ENCODE data around the gene ITPRID2. TPM values are rescaled to one million over a fixed set of nuclear protein-coding genes. Genes with fewer than 3 reads are reported as not detected.

The ITPRID2 gene
- total and polyA plus RNA-seq, 2 of the 8 experiments (the other 6 are each of a cell fraction or from before 2014, with no cell fraction given) = 1.9 to 12.6 TPM

- H4K5ac ChIP-seq (ENCODE audit: insufficient read length, low read depth, low read length) = no peak overlapping the region
- H2BK12ac ChIP-seq (ENCODE audit: low read depth, low read length) = no peak overlapping the region
- no peak overlapping the region for H2AFZ ChIP-seq (ENCODE audit: low read length)
- no peak overlapping the region for H3K4me2 ChIP-seq (ENCODE audit: insufficient read depth in 1 of 2, low read depth in 2 of 2, low read length in 2 of 2)
- H3K23ac ChIP-seq (ENCODE audit: insufficient read length) = no peak overlapping the region
- ChIA-PET POLR2A (ENCODE audit: partially characterized antibody) (no interaction called here), CTCF (ENCODE audit: partially characterized antibody) (interaction anchor here (1.3 kb wide), 1 partner anchor 136 kb away, joined by 4 read pairs; no protein-coding TSS in a partner anchor)
- H2BK5ac ChIP-seq (ENCODE audit: low read depth, low read length) = no peak overlapping the region
- H3K23me2 ChIP-seq (ENCODE audit: low read depth, low read length) = no peaks in the 10 kb centered on the region
- H3K9ac ChIP-seq (replicated peaks in 1 of 4; ENCODE audit: extremely low read depth in 1 of 4, low read depth in 3 of 4, low read length in 3 of 4) = no peak overlapping the region
- H3K4me3 ChIP-seq (ENCODE audit: extremely low read depth in 1 of 4, insufficient read depth in 2 of 4, low read depth in 3 of 4, low read length in 4 of 4) = no peak overlapping the region
- no peak overlapping the region for H2BK15ac ChIP-seq (ENCODE audit: low read length)
- H3K79me2 ChIP-seq (ENCODE audit: control insufficient read depth in 1 of 2, insufficient read depth in 2 of 2, low read length in 2 of 2) = no peaks in the 10 kb centered on the region
- H4K20me1 ChIP-seq (replicated peaks in 1 of 2; ENCODE audit: control insufficient read depth in 1 of 2, insufficient read depth in 2 of 2, low read length in 2 of 2) = no peaks in the 10 kb centered on the region
- no peaks in the 10 kb centered on the region for H3K27me3 ChIP-seq (replicated peaks in 1 of 4; ENCODE audit: control insufficient read depth in 3 of 4, extremely low read depth in 1 of 4, insufficient read depth in 3 of 4, low read length in 3 of 4)
- DNase-seq (ENCODE audit: low read depth in 1 of 2, low spot score in 2 of 2) (no peak), FAIRE-seq (no peak)
- no peak overlapping the region for H3K18ac ChIP-seq (ENCODE audit: extremely low read depth, low read length)
- H3K4me1 ChIP-seq (replicated peaks in 1 of 4; ENCODE audit: control insufficient read depth in 3 of 4, insufficient read depth in 4 of 4, low read length in 3 of 4) = peaks cover 0 to 9% (median 2%) of the 10 kb centered on the region in 4 experiments; a peak in 2 of 7 replicates
- H2BK120ac ChIP-seq (replicated peaks; ENCODE audit: low read depth, low read length) = no peak overlapping the region
- no peak overlapping the region for H3K56ac ChIP-seq (replicated peaks; ENCODE audit: insufficient read length, low read depth, low read length)
- no peak overlapping the region for H4K91ac ChIP-seq (replicated peaks; ENCODE audit: insufficient read length, low read length)
- H3K14ac ChIP-seq (ENCODE audit: insufficient read length) = no peak overlapping the region
- H3K27ac ChIP-seq (ENCODE audit: low read depth, low read length) = no peak overlapping the region
- no peak overlapping the region for H2BK20ac ChIP-seq (ENCODE audit: low read length)
- no peaks in the 10 kb centered on the region for H3K79me1 ChIP-seq (ENCODE audit: low read depth, low read length)
- H3K9me3 ChIP-seq (ENCODE audit: insufficient read depth in 2 of 2, low read depth in 1 of 2, low read length in 1 of 2) = no peaks in the 10 kb centered on the region
- no peak overlapping the region for H3K4ac ChIP-seq (replicated peaks; ENCODE audit: insufficient read length, low read depth, low read length)
- no peak overlapping the region for H4K8ac ChIP-seq (ENCODE audit: extremely low read depth, insufficient read depth, low read length)
- no peak overlapping the region for H2AK5ac ChIP-seq (ENCODE audit: low read depth, low read length)
- no peaks in the 10 kb centered on the region for H3K36me3 ChIP-seq (ENCODE audit: control insufficient read depth in 2 of 4, insufficient read depth in 4 of 4, low read length in 3 of 4)
- no peak for TF ChIP-seq ATF2 (IDR thresholded peaks at IDR 0.05; ENCODE audit: low read length)
- no peak for TF ChIP-seq GABPA (IDR thresholded peaks at IDR 0.05; ENCODE audit: borderline replicate concordance, insufficient read depth, low read length)
- no peak for TF ChIP-seq SP4 (IDR thresholded peaks at IDR 0.05; ENCODE audit: low read length)
- no peak for TF ChIP-seq EP300 (IDR thresholded peaks at IDR 0.05; ENCODE audit: borderline replicate concordance in 1 of 2, low read depth in 2 of 2, low read length in 2 of 2)
- no peak for TF ChIP-seq YY1 (IDR thresholded peaks at IDR 0.05; ENCODE audit: low read depth, low read length)
- TF ChIP-seq TAF1 (IDR thresholded peaks at IDR 0.05; ENCODE audit: low read depth, low read length) = no peak
- TF ChIP-seq ASH2L (IDR thresholded peaks at IDR 0.05; ENCODE audit: low read length) = no peak
- TF ChIP-seq ZNF274 (IDR thresholded peaks at IDR 0.05; ENCODE audit: borderline replicate concordance, extremely low read depth, low read length) = no peak
- no peak for TF ChIP-seq BCL11A (IDR thresholded peaks at IDR 0.05; ENCODE audit: low read depth in 2 of 2, low read length in 2 of 2)
- no peak for TF ChIP-seq KDM4A (IDR thresholded peaks at IDR 0.05; ENCODE audit: low read depth, low read length, severe bottlenecking)
Observed at GRCh38 chr2:181850936-181851560, 40.5 kb upstream of the ITPRID2 start.

Data from H1 (cell line).